WI38 (cell line): ENCODE results near the gene ZBED4.
A peak's percentile ranks its signal among the peaks of the same experiment; 100 is the strongest.

Experiments
- H3K4me3 ChIP-seq: 2 replicates; pipeline ENCODE4 v1.5.1; 2011; ENCODE audit warnings: low read depth, mild to moderate bottlenecking, control low read depth, low read length
- TF ChIP-seq, protein P1 (sequence below): IDR thresholded peaks from 2 replicates; pipeline ENCODE4 v1.5.1; 2012; ENCODE audit warnings: low read depth, mild to moderate bottlenecking, control low read depth, low read length

Gene ZBED4

GRCh38 chr22:49913446-49913845 lies 59.8 kb downstream of the ZBED4 start:
- no peak overlapping the region for H3K4me3 ChIP-seq
- TF ChIP-seq, protein P1, sequence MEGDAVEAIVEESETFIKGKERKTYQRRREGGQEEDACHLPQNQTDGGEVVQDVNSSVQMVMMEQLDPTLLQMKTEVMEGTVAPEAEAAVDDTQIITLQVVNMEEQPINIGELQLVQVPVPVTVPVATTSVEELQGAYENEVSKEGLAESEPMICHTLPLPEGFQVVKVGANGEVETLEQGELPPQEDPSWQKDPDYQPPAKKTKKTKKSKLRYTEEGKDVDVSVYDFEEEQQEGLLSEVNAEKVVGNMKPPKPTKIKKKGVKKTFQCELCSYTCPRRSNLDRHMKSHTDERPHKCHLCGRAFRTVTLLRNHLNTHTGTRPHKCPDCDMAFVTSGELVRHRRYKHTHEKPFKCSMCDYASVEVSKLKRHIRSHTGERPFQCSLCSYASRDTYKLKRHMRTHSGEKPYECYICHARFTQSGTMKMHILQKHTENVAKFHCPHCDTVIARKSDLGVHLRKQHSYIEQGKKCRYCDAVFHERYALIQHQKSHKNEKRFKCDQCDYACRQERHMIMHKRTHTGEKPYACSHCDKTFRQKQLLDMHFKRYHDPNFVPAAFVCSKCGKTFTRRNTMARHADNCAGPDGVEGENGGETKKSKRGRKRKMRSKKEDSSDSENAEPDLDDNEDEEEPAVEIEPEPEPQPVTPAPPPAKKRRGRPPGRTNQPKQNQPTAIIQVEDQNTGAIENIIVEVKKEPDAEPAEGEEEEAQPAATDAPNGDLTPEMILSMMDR: no peak

DNA sequence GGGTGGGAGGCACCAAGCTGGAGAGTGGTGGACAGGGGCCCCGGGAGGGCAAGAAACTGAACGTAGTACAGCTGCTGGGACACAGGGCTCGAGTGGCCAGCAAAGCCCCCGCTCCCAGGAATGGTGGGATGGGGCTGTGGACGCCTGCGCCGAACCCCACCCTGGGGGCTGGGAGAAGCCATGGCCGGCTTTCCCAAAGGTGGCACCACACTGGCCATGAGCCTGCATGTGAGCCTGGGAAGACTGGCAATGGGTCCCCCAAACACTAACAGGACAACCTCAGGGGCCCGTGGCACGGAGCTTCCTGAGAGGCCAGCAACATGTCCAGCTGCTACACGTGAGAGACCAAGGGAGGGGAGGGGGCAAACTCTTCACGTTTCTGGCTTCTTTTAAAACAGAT lies 60.6 kb downstream of the ZBED4 start:
- TF ChIP-seq, protein P1: no peak
- no peak overlapping the region for H3K4me3 ChIP-seq

GRCh38 chr22:49915610-49916009 lies 62.0 kb downstream of the ZBED4 start:
- H3K4me3 ChIP-seq: no peak overlapping the region
- TF ChIP-seq, protein P1: no peak

- H3K4me3 ChIP-seq: no peak overlapping the region
Observed at GRCh38 chr22:49916831-49917230, 63.2 kb downstream of the ZBED4 start.

DNA sequence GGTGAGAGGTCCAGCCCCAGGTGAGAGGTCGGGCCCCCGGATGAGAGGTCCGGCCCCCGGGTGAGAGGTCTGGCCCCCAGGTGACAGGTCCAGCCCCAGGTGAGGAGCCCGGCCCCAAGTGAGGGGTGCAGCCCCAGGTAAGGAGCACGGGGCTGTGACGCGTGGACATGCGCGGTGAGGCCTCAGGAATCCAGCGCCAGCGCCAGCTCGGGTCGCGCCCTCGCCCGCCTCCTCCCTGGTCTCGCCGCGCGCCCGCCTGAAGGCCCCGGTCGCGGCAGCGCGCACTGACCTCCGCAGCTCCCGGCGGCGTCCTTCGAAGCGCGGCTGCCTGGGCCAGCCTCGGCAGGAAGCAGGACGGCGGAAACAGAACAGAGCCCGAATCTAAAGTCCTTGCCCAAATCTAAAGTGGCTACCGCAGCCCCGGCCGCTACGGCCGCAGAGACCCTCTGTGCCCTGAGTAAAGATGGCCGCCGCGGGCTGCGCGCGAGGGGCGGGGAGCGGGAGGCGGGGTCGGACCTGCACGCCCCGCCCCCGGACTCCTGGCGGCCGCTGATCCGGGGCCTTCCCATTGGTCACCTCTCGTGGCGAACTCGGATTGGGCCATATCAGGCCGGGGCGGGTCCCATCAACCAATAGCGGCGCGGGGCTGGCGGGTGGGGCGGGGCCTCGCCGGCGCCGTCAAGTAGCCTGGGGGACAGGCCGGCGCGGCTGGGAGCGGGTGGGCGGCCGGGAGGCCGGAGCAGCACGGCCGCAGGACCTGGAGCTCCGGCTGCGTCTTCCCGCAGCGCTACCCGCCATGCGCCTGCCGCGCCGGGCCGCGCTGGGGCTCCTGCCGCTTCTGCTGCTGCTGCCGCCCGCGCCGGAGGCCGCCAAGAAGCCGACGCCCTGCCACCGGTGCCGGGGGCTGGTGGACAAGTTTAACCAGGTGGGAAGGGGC lies 64.6 kb downstream of the ZBED4 start, which contains the start of the genes ALG12 and CRELD2:
Gene ALG12 (minus strand): TSS at position 465 of the 937 bp plus-strand sequence. CDS start 4,673 bp downstream, outside the sequence.
Gene CRELD2 (plus strand): TSS at position 661 of the 937 bp plus-strand sequence. CDS start 136 bp downstream, at position 797.
- TF ChIP-seq, protein P1: no peak
- H3K4me3 ChIP-seq: peak within 1 kb of the TSS; percentile 77

More at GRCh38 chr22:49916831-49917230, 63.2 kb downstream of the ZBED4 start:
- TF ChIP-seq, protein P1: no peak

- H3K4me3 ChIP-seq: peak overlapping the region; percentile 68
- TF ChIP-seq, protein P1: no peak
Observed at GRCh38 chr22:49918911-49919881, 65.6 kb downstream of the ZBED4 start.
